Measurements from ENCODE around the gene TNRC6B.

The TNRC6B gene

GRCh38 chr22:40376149-40376548 lies 198.4 kb downstream of the TNRC6B start:
- peaks cover 20 to 21% of the 10 kb centered on the region in 2 experiments; a peak in 2 of 3 replicates for H3K36me3 ChIP-seq (ENCODE audit: control insufficient read depth in 2 of 2, insufficient read depth in 1 of 2, low read length in 2 of 2)
- no peak for TF ChIP-seq ZNF221 (tag by site-specific recombination; IDR thresholded peaks at IDR 0.05; ENCODE audit: borderline replicate concordance)
- no peak for TF ChIP-seq ZNF350 (tag by site-specific recombination; IDR thresholded peaks at IDR 0.05)
- no peak for TF ChIP-seq SP2 (tag by site-specific recombination; IDR thresholded peaks at IDR 0.05)
- no peak for TF ChIP-seq KLF10 (tag by site-specific recombination; IDR thresholded peaks at IDR 0.05)
- TF ChIP-seq ZNF2 (tag by site-specific recombination; IDR thresholded peaks at IDR 0.05) = no peak
- no peak for TF ChIP-seq ZNF202 (tag by site-specific recombination; IDR thresholded peaks at IDR 0.05; ENCODE audit: borderline replicate concordance)
- no peak for TF ChIP-seq SETDB1 (IDR thresholded peaks at IDR 0.05; ENCODE audit: insufficient read length, low read length)
- no peak for TF ChIP-seq ZNF600 (tag by site-specific recombination; IDR thresholded peaks at IDR 0.05)
- TF ChIP-seq MYNN (tag by site-specific recombination; IDR thresholded peaks at IDR 0.05; ENCODE audit: borderline replicate concordance) = no peak
- TF ChIP-seq ZNF426 (tag by site-specific recombination; IDR thresholded peaks at IDR 0.05) = no peak
- no peak for TF ChIP-seq ELK4 (IDR thresholded peaks at IDR 0.05; ENCODE audit: borderline replicate concordance, low read depth, low read length)
- TF ChIP-seq ZBTB8A (tag by site-specific recombination; IDR thresholded peaks at IDR 0.05) = no peak
- TF ChIP-seq ZNF223 (tag by site-specific recombination; IDR thresholded peaks at IDR 0.05) = no peak
- no peak for TF ChIP-seq SCRT2 (tag by site-specific recombination; IDR thresholded peaks at IDR 0.05)
- TF ChIP-seq ZNF302 (tag by site-specific recombination; IDR thresholded peaks at IDR 0.05; ENCODE audit: low read depth) = no peak
- no peak for TF ChIP-seq ZFP3 (tag by site-specific recombination; IDR thresholded peaks at IDR 0.05; ENCODE audit: low read depth)
- TF ChIP-seq ZNF311 (tag by site-specific recombination; IDR thresholded peaks at IDR 0.05; ENCODE audit: borderline replicate concordance) = no peak
- no peak for TF ChIP-seq TRIM28 (IDR thresholded peaks at IDR 0.05; ENCODE audit: borderline replicate concordance, low read length)
- ChIA-PET POLR2A (no interaction called here), CTCF (interaction anchor here (0.6 kb wide), 1 partner anchor 61 kb away, joined by 5 read pairs; no protein-coding TSS in a partner anchor)
- H3K27ac ChIP-seq (ENCODE audit: extremely low read depth, low read depth, low read length) = no peak overlapping the region
- no peak overlapping the region for H3K4me3 ChIP-seq (ENCODE audit: low read depth, low read length)
- peaks cover 8% of the 10 kb centered on the region for H3K4me1 ChIP-seq (ENCODE audit: control insufficient read depth, insufficient read depth, low read length)
- no peaks in the 10 kb centered on the region for H3K9me3 ChIP-seq (ENCODE audit: control insufficient read depth, insufficient read depth, low read depth, low read length)

DNA sequence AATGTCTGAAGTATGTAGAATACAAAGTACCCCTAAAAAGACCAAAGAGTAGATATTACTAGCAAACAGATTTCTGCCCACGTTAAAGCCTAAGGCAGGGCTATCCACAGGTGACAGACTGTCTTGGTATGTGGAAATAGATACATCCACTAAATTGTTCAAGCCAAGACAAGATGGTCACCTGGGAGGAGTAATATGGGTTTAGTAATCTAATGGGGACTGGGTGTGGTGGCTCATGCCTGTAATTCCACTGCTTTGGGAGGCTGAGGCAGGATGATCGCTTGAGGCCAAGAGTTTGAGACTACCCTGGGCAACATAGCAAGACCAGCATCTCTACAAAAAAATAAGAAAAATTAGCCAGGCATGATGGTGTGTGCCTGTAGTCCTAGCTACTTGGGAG lies 200.2 kb downstream of the TNRC6B start:
- H3K27ac ChIP-seq (ENCODE audit: extremely low read depth, low read depth, low read length) = no peak overlapping the region
- H3K9me3 ChIP-seq (ENCODE audit: control insufficient read depth, insufficient read depth, low read depth, low read length) = no peaks in the 10 kb centered on the region
- POLR2A ChIA-PET = interaction anchor here (0.6 to 1.0 kb wide), 2 partner anchors 21 to 32 kb away, joined by 3 to 5 read pairs; no protein-coding TSS in a partner anchor
- peaks cover 14 to 16% of the 10 kb centered on the region in 2 experiments; a peak in 2 of 3 replicates for H3K36me3 ChIP-seq (ENCODE audit: control insufficient read depth in 2 of 2, insufficient read depth in 1 of 2, low read length in 2 of 2)
- TF ChIP-seq ZNF830 (tag by site-specific recombination; IDR thresholded peaks at IDR 0.05; ENCODE audit: low read depth) (no peak), KLF1 (tag by site-specific recombination; IDR thresholded peaks at IDR 0.05) (no peak), ZSCAN30 (tag by site-specific recombination; IDR thresholded peaks at IDR 0.05) (no peak), MEIS1 (CRISPR knock-in tag; IDR thresholded peaks at IDR 0.05; ENCODE audit: borderline replicate concordance) (no peak), FEZF1 (tag by site-specific recombination; IDR thresholded peaks at IDR 0.05) (no peak), ZBTB6 (tag by site-specific recombination; IDR thresholded peaks at IDR 0.05) (no peak), ZFP3 (tag by site-specific recombination; IDR thresholded peaks at IDR 0.05; ENCODE audit: low read depth) (no peak), ZNF473 (tag by site-specific recombination; IDR thresholded peaks at IDR 0.05) (no peak), ZSCAN16 (tag by site-specific recombination; IDR thresholded peaks at IDR 0.05) (no peak), ZNF658 (tag by site-specific recombination; IDR thresholded peaks at IDR 0.05) (no peak), MYNN (tag by site-specific recombination; IDR thresholded peaks at IDR 0.05; ENCODE audit: borderline replicate concordance) (no peak), ZNF791 (tag by site-specific recombination; IDR thresholded peaks at IDR 0.05) (no peak), GLI2 (tag by site-specific recombination; IDR thresholded peaks at IDR 0.05; ENCODE audit: borderline replicate concordance, low read depth) (no peak), SP7 (tag by site-specific recombination; IDR thresholded peaks at IDR 0.05) (no peak), ZBTB1 (tag by site-specific recombination; IDR thresholded peaks at IDR 0.05) (no peak), ZNF350 (tag by site-specific recombination; IDR thresholded peaks at IDR 0.05) (no peak)
- TF ChIP-seq, protein P1, sequence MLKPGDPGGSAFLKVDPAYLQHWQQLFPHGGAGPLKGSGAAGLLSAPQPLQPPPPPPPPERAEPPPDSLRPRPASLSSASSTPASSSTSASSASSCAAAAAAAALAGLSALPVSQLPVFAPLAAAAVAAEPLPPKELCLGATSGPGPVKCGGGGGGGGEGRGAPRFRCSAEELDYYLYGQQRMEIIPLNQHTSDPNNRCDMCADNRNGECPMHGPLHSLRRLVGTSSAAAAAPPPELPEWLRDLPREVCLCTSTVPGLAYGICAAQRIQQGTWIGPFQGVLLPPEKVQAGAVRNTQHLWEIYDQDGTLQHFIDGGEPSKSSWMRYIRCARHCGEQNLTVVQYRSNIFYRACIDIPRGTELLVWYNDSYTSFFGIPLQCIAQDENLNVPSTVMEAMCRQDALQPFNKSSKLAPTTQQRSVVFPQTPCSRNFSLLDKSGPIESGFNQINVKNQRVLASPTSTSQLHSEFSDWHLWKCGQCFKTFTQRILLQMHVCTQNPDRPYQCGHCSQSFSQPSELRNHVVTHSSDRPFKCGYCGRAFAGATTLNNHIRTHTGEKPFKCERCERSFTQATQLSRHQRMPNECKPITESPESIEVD (tag by site-specific recombination; IDR thresholded peaks at IDR 0.05) = no peak
- TF ChIP-seq, protein P2, sequence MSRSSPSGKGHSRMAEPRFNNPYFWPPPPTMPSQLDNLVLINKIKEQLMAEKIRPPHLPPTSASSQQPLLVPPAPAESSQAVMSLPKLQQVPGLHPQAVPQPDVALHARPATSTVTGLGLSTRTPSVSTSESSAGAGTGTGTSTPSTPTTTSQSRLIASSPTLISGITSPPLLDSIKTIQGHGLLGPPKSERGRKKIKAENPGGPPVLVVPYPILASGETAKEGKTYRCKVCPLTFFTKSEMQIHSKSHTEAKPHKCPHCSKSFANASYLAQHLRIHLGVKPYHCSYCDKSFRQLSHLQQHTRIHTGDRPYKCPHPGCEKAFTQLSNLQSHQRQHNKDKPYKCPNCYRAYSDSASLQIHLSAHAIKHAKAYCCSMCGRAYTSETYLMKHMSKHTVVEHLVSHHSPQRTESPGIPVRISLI (tag by site-specific recombination; IDR thresholded peaks at IDR 0.05) = no peak
- H3K4me1 ChIP-seq (ENCODE audit: control insufficient read depth, insufficient read depth, low read length) = peaks cover under 1% of the 10 kb centered on the region; the same call in 1 of the 2 replicates
- H3K4me3 ChIP-seq (ENCODE audit: low read depth, low read length) = no peak overlapping the region
- CTCF ChIA-PET = interaction anchor here (0.6 to 0.9 kb wide), 3 partner anchors 268 to 524 kb away, joined by 3 to 4 read pairs (median 3); no protein-coding TSS in a partner anchor
